Measurements from ENCODE around the gene DNAJC5.

- no peak for TF ChIP-seq CTCF (IDR thresholded peaks at IDR 0.05; ENCODE audit: low read depth, low read length, poor library complexity, severe bottlenecking)
- no peak for TF ChIP-seq EZH2phosphoT487 (IDR thresholded peaks at IDR 0.05; ENCODE audit: borderline replicate concordance, low read length)
Observed at GRCh38 chr20:63908008-63908682, 13.2 kb downstream of the DNAJC5 start.

Data from DOHH2 (cell line).